Thyroid gland (tissue), 4 donors: ENCODE results near the gene BICDL1. TPM values are rescaled to one million over a fixed set of nuclear protein-coding genes. Genes with fewer than 3 reads are reported as not detected.

ENCODE experiments used
- DNase-seq, 2 donors: peaks; one replicate each; pipeline ENCODE4 v3.0.0-alpha.2; 2019
- H3K27ac ChIP-seq, 3 donors: fragments of 200-600 bp; sonication (generic); 1 replicate in 2 of 3; 2 replicates in 1 of 3; pipeline ENCODE4 v1.5.1; 2016 to 2019; ENCODE audit warnings: mild to moderate bottlenecking in 1 of 3, moderate library complexity in 1 of 3
- H3K27me3 ChIP-seq: fragments of 200-600 bp; sonication (generic); one replicate; pipeline ENCODE4 v1.5.1; 2019
- H3K36me3 ChIP-seq, 2 donors: fragments of 200-600 bp; sonication (generic); one replicate each; pipeline ENCODE4 v1.5.1; 2016 to 2019
- H3K4me1 ChIP-seq, 2 donors: fragments of 200-600 bp; sonication (generic); one replicate each; pipeline ENCODE4 v1.5.1; 2017 to 2019
- H3K4me3 ChIP-seq, 3 donors: fragments of 200-600 bp; sonication (generic); replicated peaks in 1 of 3; 1 replicate in 2 of 3; 2 replicates in 1 of 3; pipeline ENCODE4 v1.5.1; 2016; ENCODE audit warnings: mild to moderate bottlenecking in 1 of 3
- H3K9me3 ChIP-seq: fragments of 200-600 bp; sonication (generic); one replicate; pipeline ENCODE4 v1.5.1; 2017
- POLR2A ChIP-seq, 2 donors: fragments of 450-650 bp; IDR thresholded peaks; one replicate each; pipeline ENCODE4 v1.6.1; 2017; ENCODE audit warnings: antibody characterized with exemption in 2 of 2, mild to moderate bottlenecking in 2 of 2, moderate library complexity in 1 of 2
- WGBS, 2 donors: methylation state at CpG; one replicate each; pipeline ENCODE4 v1.1.5; 2017; 5-methylcytosine and 5-hydroxymethylcytosine counted together
- intact Hi-C: fragments of 100-400 bp; cut with DNase I; formaldehyde crosslinking; loops from one replicate; pipeline ENCODE4 v1.15.1; 2023
- total RNA-seq, 4 donors: library from RNA; depleted of rRNA; stranded (reverse); fragments of >200 nt; gene quantifications; one replicate each; pipeline ENCODE4 v1.2.3, GENCODE V29; 2016
- TF ChIP-seq, protein P1 (sequence below), 6 experiments: fragments of 200-600 bp in 3 of 6; fragments of 450-650 bp in 3 of 6; sonication (generic) in 3 of 6; IDR thresholded peaks; one replicate each; pipeline ENCODE4 v1.5.1; 2016 to 2019; ENCODE audit warnings: antibody characterized with exemption in 6 of 6, mild to moderate bottlenecking in 2 of 6, inconsistent platforms in 1 of 6, moderate library complexity in 1 of 6

Gene BICDL1
- total RNA-seq, 4 donors from 2014 or later, result 10.5 to 81.8 (median 48.1) TPM

DNA sequence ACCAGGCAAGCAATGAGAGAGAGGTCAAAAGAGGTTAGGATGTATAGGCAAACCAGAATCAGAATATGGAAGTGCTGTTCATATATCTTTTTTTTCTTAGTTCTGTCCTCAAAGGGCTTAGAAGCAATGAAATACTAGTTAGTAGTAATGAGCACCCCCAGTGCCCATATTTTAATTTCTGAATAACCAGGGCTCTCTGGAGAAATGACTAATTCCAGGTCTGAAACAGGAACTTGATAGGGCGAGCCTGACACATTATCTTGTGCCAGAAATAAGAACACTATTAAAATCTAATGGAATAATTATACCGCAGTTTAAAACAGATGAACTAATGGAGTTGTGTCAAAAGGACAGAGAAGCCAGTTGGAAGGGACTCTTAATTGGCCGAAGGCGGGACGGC lies 30.9 kb downstream of the BICDL1 start:
- Histone ChIP-seq H3K27me3 (no peaks in the 10 kb centered on the region), H3K9me3 (no peaks in the 10 kb centered on the region), H3K36me3 (no peaks in the 10 kb centered on the region), H3K4me3 (no peak overlapping the region), H3K4me1 (no peaks in the 10 kb centered on the region), H3K27ac (no peak overlapping the region)
- intact Hi-C loops, result no loop called here
- WGBS, 2 donors, result 86% methylated on average over 5 of the region's 5 CpGs
- no peak for DNase-seq
- TF ChIP-seq POLR2A (IDR thresholded peaks at IDR 0.05), result no peak
- TF ChIP-seq, protein P1, sequence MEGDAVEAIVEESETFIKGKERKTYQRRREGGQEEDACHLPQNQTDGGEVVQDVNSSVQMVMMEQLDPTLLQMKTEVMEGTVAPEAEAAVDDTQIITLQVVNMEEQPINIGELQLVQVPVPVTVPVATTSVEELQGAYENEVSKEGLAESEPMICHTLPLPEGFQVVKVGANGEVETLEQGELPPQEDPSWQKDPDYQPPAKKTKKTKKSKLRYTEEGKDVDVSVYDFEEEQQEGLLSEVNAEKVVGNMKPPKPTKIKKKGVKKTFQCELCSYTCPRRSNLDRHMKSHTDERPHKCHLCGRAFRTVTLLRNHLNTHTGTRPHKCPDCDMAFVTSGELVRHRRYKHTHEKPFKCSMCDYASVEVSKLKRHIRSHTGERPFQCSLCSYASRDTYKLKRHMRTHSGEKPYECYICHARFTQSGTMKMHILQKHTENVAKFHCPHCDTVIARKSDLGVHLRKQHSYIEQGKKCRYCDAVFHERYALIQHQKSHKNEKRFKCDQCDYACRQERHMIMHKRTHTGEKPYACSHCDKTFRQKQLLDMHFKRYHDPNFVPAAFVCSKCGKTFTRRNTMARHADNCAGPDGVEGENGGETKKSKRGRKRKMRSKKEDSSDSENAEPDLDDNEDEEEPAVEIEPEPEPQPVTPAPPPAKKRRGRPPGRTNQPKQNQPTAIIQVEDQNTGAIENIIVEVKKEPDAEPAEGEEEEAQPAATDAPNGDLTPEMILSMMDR (IDR thresholded peaks at IDR 0.05), result no peak

DNA sequence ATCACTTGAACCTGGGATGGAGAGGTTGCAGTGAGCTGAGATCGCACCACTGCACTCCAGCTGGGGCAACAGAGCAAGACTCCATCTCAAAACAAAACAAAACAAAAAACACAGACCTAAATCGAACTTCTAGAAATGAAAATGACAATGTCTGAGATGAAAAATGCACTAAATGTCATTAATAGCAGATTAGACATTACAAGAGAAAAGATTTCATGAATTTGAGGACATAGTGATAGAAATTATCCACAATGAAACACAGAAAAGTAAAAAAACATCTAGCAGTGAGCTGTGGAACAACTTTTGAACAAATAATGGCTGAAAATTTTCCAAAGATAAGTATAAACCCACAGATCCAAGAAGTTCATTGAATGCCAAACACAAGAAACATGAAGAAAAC lies 35.2 kb downstream of the BICDL1 start:
- no peak for DNase-seq
- no peak overlapping the region for H3K27ac ChIP-seq
- no peak overlapping the region for H3K4me3 ChIP-seq
- WGBS, 2 donors, result 64 to 74% methylated on average over 2 of the region's 2 CpGs
- TF ChIP-seq, protein P1 (IDR thresholded peaks at IDR 0.05), result no peak
- no peak for TF ChIP-seq POLR2A (IDR thresholded peaks at IDR 0.05)
- no peaks in the 10 kb centered on the region for H3K27me3 ChIP-seq
- H3K36me3 ChIP-seq, result no peaks in the 10 kb centered on the region
- no peaks in the 10 kb centered on the region for H3K9me3 ChIP-seq
- H3K4me1 ChIP-seq, result no peaks in the 10 kb centered on the region
- intact Hi-C loops, result no loop called here

DNA sequence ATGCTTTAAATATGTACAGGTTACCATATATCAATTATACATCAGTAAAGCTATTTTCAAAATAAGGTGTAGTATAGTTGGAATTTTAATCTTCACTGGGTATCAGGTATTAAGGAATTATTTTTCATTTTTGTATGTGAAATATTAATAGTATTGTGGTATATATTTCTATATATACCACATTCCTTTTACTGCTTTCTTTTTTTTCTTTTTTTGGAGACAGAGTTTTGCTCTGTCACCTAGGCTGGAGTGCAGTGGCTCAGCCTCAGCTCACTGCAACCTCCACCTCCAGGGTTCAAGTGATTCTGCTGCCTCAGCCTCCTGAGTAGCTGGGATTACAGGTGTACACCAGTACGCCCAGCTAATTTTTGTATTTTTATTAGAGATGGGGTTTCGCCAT lies 36.6 kb downstream of the BICDL1 start:
- no peaks in the 10 kb centered on the region for H3K27me3 ChIP-seq
- no peaks in the 10 kb centered on the region for H3K36me3 ChIP-seq
- no peaks in the 10 kb centered on the region for H3K4me1 ChIP-seq
- H3K9me3 ChIP-seq, result no peaks in the 10 kb centered on the region
- no peak for TF ChIP-seq POLR2A (IDR thresholded peaks at IDR 0.05)
- TF ChIP-seq, protein P1 (IDR thresholded peaks at IDR 0.05), result no peak
- 96 to 98% methylated on average over 2 of the region's 2 CpGs for WGBS, 2 donors
- H3K27ac ChIP-seq, result no peak overlapping the region
- DNase-seq, result no peak
- no peak overlapping the region for H3K4me3 ChIP-seq
- intact Hi-C loops, result no loop called here

DNA sequence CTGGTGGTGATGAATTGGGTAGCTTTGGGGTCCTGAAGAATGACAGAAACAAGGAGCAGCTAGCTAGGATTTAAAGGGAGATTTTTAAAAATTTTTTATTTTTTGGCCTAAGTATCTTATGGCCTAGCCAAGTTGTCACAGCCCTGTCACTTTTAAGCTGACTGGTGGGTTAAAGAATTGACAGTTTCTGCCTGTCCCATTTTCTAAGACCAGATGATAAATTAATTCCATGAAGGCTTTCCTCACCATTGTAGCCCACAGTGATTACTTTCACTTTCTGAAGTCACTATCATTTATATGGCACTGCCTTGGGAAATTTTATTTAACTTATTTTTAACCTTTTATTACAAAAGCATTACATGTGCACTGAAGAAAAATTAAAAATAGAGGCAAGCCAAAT lies 43.2 kb downstream of the BICDL1 start:
- Histone ChIP-seq H3K4me1 (no peaks in the 10 kb centered on the region), H3K27ac (no peak overlapping the region), H3K27me3 (no peaks in the 10 kb centered on the region), H3K4me3 (no peak overlapping the region), H3K36me3 (no peaks in the 10 kb centered on the region), H3K9me3 (no peaks in the 10 kb centered on the region)
- intact Hi-C loops, result no loop called here
- no peak for DNase-seq
- no peak for TF ChIP-seq POLR2A (IDR thresholded peaks at IDR 0.05)
- TF ChIP-seq, protein P1 (IDR thresholded peaks at IDR 0.05), result no peak

DNA sequence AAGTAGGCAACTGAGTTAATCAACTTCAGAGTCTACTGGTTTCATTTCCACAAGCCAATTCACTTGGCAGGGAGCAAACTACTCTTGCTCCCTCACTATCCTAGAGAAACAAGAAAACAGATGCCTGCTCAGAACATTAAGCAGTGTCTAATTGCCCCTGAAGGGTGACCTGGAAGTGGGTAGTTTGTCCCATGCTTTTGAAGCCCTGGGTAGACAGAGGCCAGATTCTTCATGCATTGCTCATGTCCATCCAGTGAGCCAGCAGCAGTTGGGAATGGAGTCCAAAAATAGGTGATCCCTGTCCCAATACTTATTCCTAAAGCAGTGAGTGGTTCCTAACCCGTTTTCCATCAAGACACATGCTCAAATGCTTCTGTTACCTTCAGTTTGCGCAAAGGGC lies 48.8 kb downstream of the BICDL1 start:
- WGBS, 2 donors, result 83 to 89% methylated on average over 2 of the region's 2 CpGs
- H3K27me3 ChIP-seq, result no peaks in the 10 kb centered on the region
- intact Hi-C loops, result no loop called here

More for the DNA sequence above, 48.8 kb downstream of the BICDL1 start:
- no peak for TF ChIP-seq POLR2A (IDR thresholded peaks at IDR 0.05)
- TF ChIP-seq, protein P1 (IDR thresholded peaks at IDR 0.05), result no peak
- Histone ChIP-seq H3K36me3 (no peaks in the 10 kb centered on the region), H3K4me3 (no peak overlapping the region), H3K27ac (no peak overlapping the region), H3K9me3 (no peaks in the 10 kb centered on the region), H3K4me1 (no peaks in the 10 kb centered on the region)
- no peak for DNase-seq
